GM12878 (cell line): ENCODE data around the gene HDHD2. TPM values are rescaled to one million over a fixed set of nuclear protein-coding genes. Genes with fewer than 3 reads are reported as not detected.
A peak's percentile ranks its signal among the peaks of the same experiment; 100 is the strongest.

Experiments
- ATAC-seq: fragments of 200-7000 bp; cut with Tn5 transposase; 3 replicates; pipeline ENCODE4 v1.9.1; 2020; ENCODE audit warnings: mild to moderate bottlenecking, moderate library complexity
- BruUV-seq: library from RNA; stranded (reverse); fragments of 400-500 nt; replicated peaks from 2 replicates; lab custom pipeline; 2021; lab: Mats Ljungman, UMichigan
- CTCF ChIA-PET: fragments of 300-600 bp; sonication (Branson Sonifier 250); formaldehyde crosslinking; extraction: SDS; loops from one replicate; lab custom pipeline; 2021; ENCODE audit warnings: inconsistent platforms; lab: Yijun Ruan, JAX
- POLR2A ChIA-PET: fragments of 350-600 bp; formaldehyde crosslinking; extraction: SDS; loops from one replicate; lab custom pipeline; 2021; ENCODE audit warnings: inconsistent platforms; lab: Charles Lee
- RAD21 ChIA-PET: fragments of 300-600 bp; sonication (Branson Sonifier 250); formaldehyde crosslinking; loops from one replicate; lab custom pipeline; 2023; ENCODE audit warnings: antibody characterized with exemption; ENCODE audit not compliant: unreplicated experiment; lab: Charles Lee
- SMC1A ChIA-PET: fragments of 300-600 bp; sonication (Branson Sonifier 250); formaldehyde crosslinking; loops from one replicate; lab custom pipeline; 2023; ENCODE audit not compliant: unreplicated experiment, uncharacterized antibody; lab: Charles Lee
- DNase-seq: peaks from one replicate; pipeline ENCODE4 v3.0.0-alpha.2; 2011; ENCODE audit warnings: low read depth, low spot score
- FAIRE-seq: peaks from 3 replicates; lab custom pipeline; 2011; peaks lifted over from hg19 to GRCh38; lab: Jason Lieb, UNC
- H2AFZ ChIP-seq: 2 replicates; pipeline ENCODE4 v1.6.0; 2011; ENCODE audit warnings: low read depth, low read length, control low read depth; ENCODE audit not compliant: control insufficient read depth
- H3K27ac ChIP-seq: 2 replicates; pipeline ENCODE4 v1.5.1; 2011; ENCODE audit warnings: control low read depth; ENCODE audit not compliant: control insufficient read depth, insufficient read depth
- H3K27me3 ChIP-seq, 2 experiments: replicated peaks in 1 of 2; 2 replicates each; pipeline versions ENCODE4 v1.6.0 to v1.6.1; 2011; ENCODE audit warnings: low read length in 1 of 2; ENCODE audit not compliant: control insufficient read depth in 2 of 2, insufficient read depth in 2 of 2
- H3K36me3 ChIP-seq, 2 experiments: 2 replicates each; pipeline ENCODE4 v1.5.1; 2011; ENCODE audit warnings: low read length in 1 of 2; ENCODE audit not compliant: control insufficient read depth in 2 of 2, insufficient read depth in 2 of 2
- H3K4me1 ChIP-seq: 2 replicates; pipeline ENCODE4 v1.6.1; 2011; ENCODE audit warnings: mild to moderate bottlenecking, low read length, moderate library complexity, mixed read lengths; ENCODE audit not compliant: control insufficient read depth, insufficient read depth
- H3K4me2 ChIP-seq: 2 replicates; pipeline ENCODE4 v1.6.0; 2011; ENCODE audit warnings: control low read depth; ENCODE audit not compliant: control insufficient read depth, insufficient read depth
- H3K4me3 ChIP-seq: fragments of 200-600 bp; sonication (generic); 2 replicates; pipeline ENCODE4 v1.5.1; 2016
- H3K79me2 ChIP-seq: 2 replicates; pipeline ENCODE4 v1.6.0; 2011; ENCODE audit warnings: low read length; ENCODE audit not compliant: control insufficient read depth, insufficient read depth
- H3K9ac ChIP-seq: 2 replicates; pipeline ENCODE4 v1.8.0; 2011; ENCODE audit warnings: low read length, control low read depth, mixed read lengths; ENCODE audit not compliant: control insufficient read depth, insufficient read depth
- H3K9me3 ChIP-seq: replicated peaks from 3 replicates; pipeline ENCODE4 v1.5.1; 2011; ENCODE audit warnings: mild to moderate bottlenecking, low read length; ENCODE audit not compliant: control insufficient read depth, insufficient read depth
- H4K20me1 ChIP-seq: 2 replicates; pipeline ENCODE4 v1.6.0; 2011; ENCODE audit not compliant: control insufficient read depth, insufficient read depth
- CREM ChIP-seq: IDR thresholded peaks from 2 replicates; pipeline ENCODE4 v1.6.1; 2014; ENCODE audit warnings: antibody characterized with exemption, low read depth
- DPF2 ChIP-seq: fragments of 450-650 bp; IDR thresholded peaks from 2 replicates; pipeline ENCODE4 v1.6.1; 2017; ENCODE audit warnings: mild to moderate bottlenecking
- IRF3 ChIP-seq: fragments of 450-650 bp; IDR thresholded peaks from 2 replicates; pipeline ENCODE4 v1.6.1; 2014; ENCODE audit warnings: mild to moderate bottlenecking
- NFIC ChIP-seq: IDR thresholded peaks from 2 replicates; pipeline ENCODE4 v1.6.1; 2012; ENCODE audit warnings: low read depth, mild to moderate bottlenecking, inconsistent platforms, low read length, moderate library complexity
- NFYB ChIP-seq: IDR thresholded peaks from 2 replicates; pipeline ENCODE4 v1.6.1; 2011; ENCODE audit warnings: low read depth, mild to moderate bottlenecking, low read length, improper control_type of control experiment, moderate library complexity; ENCODE audit not compliant: insufficient read depth
- SKIL ChIP-seq: fragments of 450-650 bp; IDR thresholded peaks from 2 replicates; pipeline ENCODE4 v1.6.1; 2017; ENCODE audit warnings: mild to moderate bottlenecking, low read depth, inconsistent platforms; ENCODE audit not compliant: poor library complexity, severe bottlenecking
- TCF7 ChIP-seq: IDR thresholded peaks from 2 replicates; pipeline ENCODE4 v1.6.1; 2014; ENCODE audit warnings: antibody characterized with exemption, borderline replicate concordance
- ZNF687 ChIP-seq: fragments of 450-650 bp; IDR thresholded peaks from 2 replicates; pipeline ENCODE4 v1.6.1; 2017; ENCODE audit warnings: mild to moderate bottlenecking, moderate library complexity
- WGBS: methylation state at CpG from one replicate; pipeline ENCODE4 v1.1.6; 2016; ENCODE audit warnings: low lambda C conversion rate; ENCODE audit not compliant: insufficient replicate concordance, insufficient coverage; ENCODE audit errors: missing lambda C conversion rate; 5-methylcytosine and 5-hydroxymethylcytosine counted together
- in situ Hi-C: fragments of 300-500 bp; cut with MboI; formaldehyde crosslinking; loops from 9 replicates; pipeline ENCODE4 v1.14.3; 2018; ENCODE audit warnings: mixed read lengths
- intact Hi-C: fragments of 100-400 bp; cut with micrococcal nuclease; formaldehyde crosslinking; loops from one replicate; pipeline ENCODE4 v1.14.2; 2022; ENCODE audit not compliant: unreplicated experiment
- polyA plus RNA-seq, 11 experiments: library from polyadenylated mRNA; depleted of rRNA in 4 of 11; unstranded in 6 of 11; stranded (reverse) in 5 of 11; fragments of >200 nt; fragmentation: Nextera tagmentation in 4 of 11; fragmentation: Illumina TruSeq in 1 of 11; extraction: Ambion mirVana in 4 of 11; extraction: Trizol in 1 of 11; gene quantifications; 1 replicate in 1 of 11; 2 replicates in 10 of 11; pipeline versions ENCODE4 v1.2.1 to v1.2.3, GENCODE V29; 2011 to 2016; ENCODE audit warnings: inconsistent platforms in 2 of 11, missing spikeins in 2 of 11, low read depth in 1 of 11
- total RNA-seq, 4 experiments: library from RNA; depleted of rRNA in 3 of 4; stranded (reverse); fragments of >200 nt in 3 of 4; fragmentation: Illumina TruSeq in 1 of 4; extraction: Trizol in 1 of 4; gene quantifications; 2 replicates each; pipeline versions ENCODE4 v1.2.1 to v1.2.3, GENCODE V29; 2013 to 2021

Gene HDHD2
- total and polyA plus RNA-seq, 10 of the 15 experiments (the other 5 are each of a cell fraction or from before 2014, with no cell fraction given), result 4.6 to 29.1 (median 17.7) TPM

- Histone ChIP-seq H4K20me1 (no peaks in the 10 kb centered on the region), H3K4me2 (peak overlapping the region; percentile 41; the same call in 1 of the 2 replicates), H3K9me3 (no peaks in the 10 kb centered on the region), H3K36me3 (no peaks in the 10 kb centered on the region; a peak in 1 of 4 replicates), H2AFZ (no peak overlapping the region), H3K79me2 (no peaks in the 10 kb centered on the region), H3K9ac (no peak overlapping the region), H3K27ac (no peak overlapping the region), H3K4me3 (no peak overlapping the region), H3K4me1 (peaks cover 11% of the 10 kb centered on the region), H3K27me3 (no peaks in the 10 kb centered on the region)
- ChIA-PET CTCF (interaction anchor here (1.1 kb wide), 1 partner anchor 80 kb away, joined by 3 read pairs; no protein-coding TSS in a partner anchor), RAD21 (interaction anchor here (1.0 kb wide), 1 partner anchor 29 kb away, joined by 4 read pairs; the partner anchor contains the start of gene HDHD2), POLR2A (interaction anchor here (0.5 kb wide), 1 partner anchor 995 kb away, joined by 3 read pairs; no protein-coding TSS in a partner anchor), SMC1A (interaction anchor here (0.5 to 1.7 kb wide), 2 partner anchors 8 to 1697 kb away, joined by 3 to 6 read pairs; no protein-coding TSS in a partner anchor)
- TF ChIP-seq DPF2, result no peak
- BruUV-seq, result no TSS peak
- in situ Hi-C loops (no loop called here), intact Hi-C loops (no loop called here)
- 85% methylated on average over 3 of the region's 3 CpGs for WGBS
- no peak for ATAC-seq
- no peak for FAIRE-seq
- no peak for DNase-seq
Measured at GRCh38 chr18:47121146-47121545, 29.2 kb downstream of the HDHD2 start.

- Histone ChIP-seq H3K4me2 (0 out of 2 replicates have a peak overlapping the region, but pooled peaks have one; percentile 41), H3K4me3 (no peak overlapping the region), H4K20me1 (no peaks in the 10 kb centered on the region), H2AFZ (no peak overlapping the region), H3K9ac (no peak overlapping the region), H3K9me3 (no peaks in the 10 kb centered on the region), H3K4me1 (peaks cover 11% of the 10 kb centered on the region), H3K27ac (no peak overlapping the region), H3K27me3 (no peaks in the 10 kb centered on the region), H3K79me2 (no peaks in the 10 kb centered on the region), H3K36me3 (no peaks in the 10 kb centered on the region; a peak in 1 of 4 replicates)
- RAD21 ChIA-PET, result interaction anchor here (1.0 kb wide), 1 partner anchor 30 kb away, joined by 4 read pairs; the partner anchor contains the start of gene HDHD2
- no TSS peak for BruUV-seq
- intact Hi-C loops (no loop called here), in situ Hi-C loops (no loop called here)
- CTCF ChIA-PET, result interaction anchor here (1.0 to 1.8 kb wide), 2 partner anchors 19 to 84 kb away, joined by 6 to 10 read pairs; no protein-coding TSS in a partner anchor
- ATAC-seq, result peak; percentile 95
- POLR2A ChIA-PET, result no interaction called here
- FAIRE-seq, result peak; percentile 13
- DNase-seq, result peak; percentile 47
- 2% methylated on average over 4 of the region's 4 CpGs for WGBS
- SMC1A ChIA-PET, result interaction anchor here (0.7 to 1.1 kb wide), 3 partner anchors 13 to 84 kb away, joined by 3 to 4 read pairs (median 3); no protein-coding TSS in a partner anchor
- peak; percentile 35 for TF ChIP-seq SKIL
- TF ChIP-seq IRF3, result no peak
- TF ChIP-seq NFIC, result peak; percentile 95
- TF ChIP-seq TCF7, result 0 out of 2 replicates have a peak, but pooled peaks have one; percentile 48
- no peak for TF ChIP-seq ZNF687
- TF ChIP-seq NFYB, result no peak
- TF ChIP-seq CREM, result peak; percentile 76
Measured at GRCh38 chr18:47120428-47120827, 29.9 kb downstream of the HDHD2 start.
